ENCODE measurements around the gene RNF213.

- TF ChIP-seq CTCF (conservative IDR thresholded peaks at IDR 0.05 in 1 of 2, IDR thresholded peaks at IDR 0.05 in 1 of 2; ENCODE audit: low read depth in 1 of 2, low read length in 2 of 2) (no peak), EZH2 (IDR thresholded peaks at IDR 0.05; ENCODE audit: low read length, missing control alignments) (no peak)
Observed at GRCh38 chr17:80360396-80360795, 99.7 kb downstream of the RNF213 start.

Data from fibroblast of lung (primary cell).